ENCODE measurements around the gene MRPL33. TPM values are rescaled to one million over a fixed set of nuclear protein-coding genes. Genes with fewer than 3 reads are reported as not detected.

MRPL33 gene
- total and polyA plus RNA-seq, 2 of the 13 experiments (the other 11 are each of a cell fraction or from before 2014, with no cell fraction given), result 69.7 to 218 TPM

GRCh38 chr2:27724905-27725701 lies 46.4 kb upstream of the MRPL33 start (continued):
- TF ChIP-seq ZNF572 (CRISPR knock-in tag; IDR thresholded peaks at IDR 0.05) (no peak), ZNF597 (CRISPR knock-in tag; IDR thresholded peaks at IDR 0.05) (no peak), ZNF235 (CRISPR knock-in tag; IDR thresholded peaks at IDR 0.05; ENCODE audit: borderline replicate concordance) (no peak), HMGXB3 (CRISPR knock-in tag; IDR thresholded peaks at IDR 0.05; ENCODE audit: borderline replicate concordance) (peak; percentile 56; the same call in 1 of the 2 replicates), FOXJ3 (CRISPR knock-in tag; IDR thresholded peaks at IDR 0.05; ENCODE audit: borderline replicate concordance) (no peak), ONECUT2 (CRISPR knock-in tag; IDR thresholded peaks at IDR 0.05) (no peak), TEAD3 (CRISPR knock-in tag; optimal IDR thresholded peaks at IDR 0.05; ENCODE audit: borderline replicate concordance) (peak; percentile 99), NPAS2 (CRISPR knock-in tag; IDR thresholded peaks at IDR 0.05; ENCODE audit: borderline replicate concordance) (no peak), KDM6A (CRISPR knock-in tag; IDR thresholded peaks at IDR 0.05; ENCODE audit: low read depth) (peak; percentile 51; the same call in 1 of the 2 replicates), TOE1 (CRISPR knock-in tag; IDR thresholded peaks at IDR 0.05) (no peak), U2AF1 (optimal IDR thresholded peaks at IDR 0.05; ENCODE audit: low read depth, low read length) (no peak), ZNF782 (CRISPR knock-in tag; IDR thresholded peaks at IDR 0.05; ENCODE audit: borderline replicate concordance) (no peak), YY1 (IDR thresholded peaks at IDR 0.05; ENCODE audit: insufficient read depth, insufficient replicate concordance, low read depth, low read length) (no peak), ZNF598 (CRISPR knock-in tag; IDR thresholded peaks at IDR 0.05; ENCODE audit: borderline replicate concordance) (no peak), PAXIP1 (CRISPR knock-in tag; conservative IDR thresholded peaks at IDR 0.05) (peak; percentile 87), DRAP1 (CRISPR knock-in tag; IDR thresholded peaks at IDR 0.05) (peak; percentile 71)
